Erythroblast (primary cell): ENCODE data around the gene APLP2.

Source experiments
- GATA1 ChIP-seq: IDR thresholded peaks from 2 replicates; pipeline ENCODE4 v1.6.1; 2011; ENCODE audit warnings: low read depth, mild to moderate bottlenecking, control low read depth, low read length, moderate library complexity
- POLR2A ChIP-seq: IDR thresholded peaks from 2 replicates; pipeline ENCODE4 v1.6.1; 2011; ENCODE audit warnings: mild to moderate bottlenecking, low read length

DNA sequence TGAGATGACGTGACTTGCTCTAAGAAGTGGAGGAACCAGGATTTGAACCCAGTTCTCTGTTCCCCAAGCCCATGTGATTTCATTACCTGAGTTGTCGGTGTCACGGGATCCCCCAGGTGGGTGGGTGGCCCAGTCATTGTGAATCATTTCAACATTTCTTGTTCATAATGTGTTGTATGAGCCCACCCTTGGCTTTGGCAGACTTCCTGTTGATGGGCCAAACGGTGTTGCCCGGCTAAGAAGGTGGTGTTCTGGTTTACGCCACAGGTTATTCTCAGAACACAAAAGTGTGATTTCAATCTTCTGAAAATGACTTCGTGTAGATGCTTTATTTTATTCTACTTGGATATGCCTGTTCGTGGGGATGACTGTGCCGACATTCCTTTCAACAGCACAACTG, 68.3 kb downstream of the APLP2 start:
- TF ChIP-seq POLR2A (no peak), GATA1 (no peak)
